DND-41 (cell line): ENCODE data around the gene NRG2.

Source experiments
- ATAC-seq: fragments of 200-7000 bp; cut with Tn5 transposase; 3 replicates; pipeline ENCODE4 v1.9.1; 2021; ENCODE audit warnings: low read depth; ENCODE audit not compliant: insufficient read depth
- DNase-seq: peaks from one replicate; pipeline ENCODE4 v3.0.0-alpha.2; 2020
- H2AFZ ChIP-seq: 2 replicates; pipeline ENCODE4 v1.6.0; 2012; ENCODE audit warnings: low read depth, low read length
- H3K27ac ChIP-seq: 2 replicates; pipeline ENCODE4 v1.5.1; 2012; ENCODE audit warnings: low read length, inconsistent platforms
- H3K27me3 ChIP-seq: fragments of 200-600 bp; sonication (generic); 2 replicates; pipeline ENCODE4 v1.6.0; 2012; ENCODE audit warnings: low read length, mild to moderate bottlenecking, inconsistent platforms; ENCODE audit not compliant: insufficient read depth, poor library complexity
- H3K36me3 ChIP-seq: 2 replicates; pipeline ENCODE4 v1.5.1; 2012; ENCODE audit warnings: low read length, inconsistent platforms; ENCODE audit not compliant: insufficient read depth
- H3K4me1 ChIP-seq: 2 replicates; pipeline ENCODE4 v1.5.1; 2012; ENCODE audit warnings: mild to moderate bottlenecking, low read length; ENCODE audit not compliant: insufficient read depth
- H3K4me2 ChIP-seq: 2 replicates; pipeline ENCODE4 v1.6.0; 2012; ENCODE audit warnings: mild to moderate bottlenecking, moderate library complexity, low read length, inconsistent platforms; ENCODE audit not compliant: insufficient read depth
- H3K4me3 ChIP-seq, 2 experiments: fragments of 200-600 bp in 1 of 2; shearing (Covaris generic) in 1 of 2; 2 replicates each; pipeline ENCODE4 v1.5.1; 2012 to 2016; ENCODE audit warnings: inconsistent platforms in 2 of 2, low read length in 2 of 2, mild to moderate bottlenecking in 2 of 2, low read depth in 1 of 2, moderate library complexity in 1 of 2
- H3K79me2 ChIP-seq: 2 replicates; pipeline ENCODE4 v1.6.0; 2012; ENCODE audit warnings: low read length, inconsistent platforms; ENCODE audit not compliant: insufficient read depth
- H3K9ac ChIP-seq: 2 replicates; pipeline ENCODE4 v1.6.0; 2012; ENCODE audit warnings: low read depth, mild to moderate bottlenecking, inconsistent platforms, low read length, moderate library complexity
- H3K9me3 ChIP-seq: 2 replicates; pipeline ENCODE4 v1.5.1; 2012; ENCODE audit warnings: low read length, moderate library complexity, mild to moderate bottlenecking, inconsistent platforms; ENCODE audit not compliant: insufficient read depth, severe bottlenecking
- H4K20me1 ChIP-seq: 2 replicates; pipeline ENCODE4 v1.6.0; 2012; ENCODE audit warnings: low read length; ENCODE audit not compliant: insufficient read depth
- EZH2 ChIP-seq: IDR thresholded peaks from 3 replicates; pipeline ENCODE4 v1.6.1; 2012; ENCODE audit warnings: borderline replicate concordance, low read depth, mild to moderate bottlenecking, moderate library complexity, low read length, inconsistent platforms; ENCODE audit not compliant: severe bottlenecking
- TF ChIP-seq, protein P1 (sequence below): IDR thresholded peaks from 2 replicates; pipeline ENCODE4 v1.5.1; 2012; ENCODE audit warnings: borderline replicate concordance, low read length, moderate library complexity, mild to moderate bottlenecking; ENCODE audit not compliant: poor library complexity, severe bottlenecking; ENCODE audit errors: extremely low read depth

Gene NRG2

DNA sequence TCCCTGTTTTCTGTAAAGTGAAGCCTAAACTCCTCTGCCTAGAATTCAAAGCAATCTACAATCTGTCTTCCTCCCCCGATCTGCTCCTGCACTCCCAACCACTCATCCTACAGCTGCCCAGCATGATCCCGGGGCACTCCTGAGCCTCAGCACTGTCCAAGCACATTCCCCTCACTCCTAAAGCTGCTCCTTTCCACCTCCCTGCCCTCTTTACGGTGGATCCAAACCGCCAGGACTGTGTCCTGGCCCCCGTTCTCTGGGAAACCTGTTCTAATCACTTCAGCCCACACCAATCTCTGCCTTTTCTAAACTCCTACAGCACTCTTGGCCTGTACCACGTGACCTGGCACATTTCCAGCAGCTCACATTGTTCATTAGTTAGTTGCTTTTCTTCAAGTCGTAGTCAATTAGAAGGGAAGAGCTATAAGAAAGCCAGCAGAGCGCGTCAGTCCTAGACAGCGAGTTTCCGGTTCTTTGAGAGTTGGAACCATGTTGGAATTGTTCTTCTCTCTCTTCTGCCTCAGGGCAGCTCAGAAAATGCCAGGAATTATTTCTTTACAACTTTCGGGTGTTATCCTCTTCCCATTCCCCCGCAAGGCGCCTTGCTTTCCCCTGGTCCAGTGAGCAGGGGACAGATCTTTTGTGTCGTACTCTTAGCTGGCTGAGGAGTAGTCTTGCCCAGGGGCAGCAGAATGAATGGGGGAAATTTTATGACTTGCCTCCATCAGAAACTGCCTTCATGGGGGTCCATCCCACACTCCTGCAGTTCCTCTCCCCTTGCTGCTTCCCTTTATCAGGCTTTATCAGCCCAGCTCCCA is 60.7 kb downstream of the NRG2 start:
- ATAC-seq (no peak), DNase-seq (no peak)
- H3K9me3 ChIP-seq = no peaks in the 10 kb centered on the region
- peaks cover 25% of the 10 kb centered on the region for H3K27me3 ChIP-seq
- H3K9ac ChIP-seq = no peak overlapping the region
- H3K4me2 ChIP-seq = no peak overlapping the region
- H4K20me1 ChIP-seq = no peaks in the 10 kb centered on the region
- no peak for TF ChIP-seq EZH2
- TF ChIP-seq, protein P1, sequence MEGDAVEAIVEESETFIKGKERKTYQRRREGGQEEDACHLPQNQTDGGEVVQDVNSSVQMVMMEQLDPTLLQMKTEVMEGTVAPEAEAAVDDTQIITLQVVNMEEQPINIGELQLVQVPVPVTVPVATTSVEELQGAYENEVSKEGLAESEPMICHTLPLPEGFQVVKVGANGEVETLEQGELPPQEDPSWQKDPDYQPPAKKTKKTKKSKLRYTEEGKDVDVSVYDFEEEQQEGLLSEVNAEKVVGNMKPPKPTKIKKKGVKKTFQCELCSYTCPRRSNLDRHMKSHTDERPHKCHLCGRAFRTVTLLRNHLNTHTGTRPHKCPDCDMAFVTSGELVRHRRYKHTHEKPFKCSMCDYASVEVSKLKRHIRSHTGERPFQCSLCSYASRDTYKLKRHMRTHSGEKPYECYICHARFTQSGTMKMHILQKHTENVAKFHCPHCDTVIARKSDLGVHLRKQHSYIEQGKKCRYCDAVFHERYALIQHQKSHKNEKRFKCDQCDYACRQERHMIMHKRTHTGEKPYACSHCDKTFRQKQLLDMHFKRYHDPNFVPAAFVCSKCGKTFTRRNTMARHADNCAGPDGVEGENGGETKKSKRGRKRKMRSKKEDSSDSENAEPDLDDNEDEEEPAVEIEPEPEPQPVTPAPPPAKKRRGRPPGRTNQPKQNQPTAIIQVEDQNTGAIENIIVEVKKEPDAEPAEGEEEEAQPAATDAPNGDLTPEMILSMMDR = no peak
- H2AFZ ChIP-seq = no peak overlapping the region
- no peaks in the 10 kb centered on the region for H3K79me2 ChIP-seq
- no peak overlapping the region for H3K4me3 ChIP-seq
- H3K27ac ChIP-seq = no peak overlapping the region
- H3K4me1 ChIP-seq = no peaks in the 10 kb centered on the region
- no peaks in the 10 kb centered on the region for H3K36me3 ChIP-seq

DNA sequence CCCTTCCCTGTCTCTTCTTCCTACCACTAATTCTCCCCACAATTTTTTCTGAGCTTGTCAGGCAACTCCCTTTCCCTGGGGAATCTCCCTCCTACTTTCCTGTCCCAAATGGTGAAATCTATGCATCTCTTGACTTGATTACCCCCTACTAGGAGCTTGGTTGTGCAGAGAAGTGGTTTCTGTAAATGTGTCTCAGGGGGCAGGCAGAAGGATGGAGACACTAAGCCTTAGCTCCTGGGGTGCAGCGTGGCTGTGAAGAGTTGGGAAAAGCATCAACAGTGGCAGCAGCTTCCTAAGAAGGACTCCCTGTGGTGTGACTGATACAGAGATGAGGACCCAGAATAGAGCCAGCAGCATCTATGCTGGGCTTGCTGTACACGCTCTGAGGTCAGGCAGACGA is 62.3 kb downstream of the NRG2 start:
- Histone ChIP-seq H3K27me3 (peaks cover 25% of the 10 kb centered on the region), H3K4me2 (no peak overlapping the region), H3K4me1 (no peaks in the 10 kb centered on the region), H4K20me1 (no peaks in the 10 kb centered on the region), H3K36me3 (no peaks in the 10 kb centered on the region), H3K79me2 (no peaks in the 10 kb centered on the region), H3K9ac (no peak overlapping the region), H3K27ac (no peak overlapping the region), H3K4me3 (no peak overlapping the region), H2AFZ (no peak overlapping the region), H3K9me3 (no peaks in the 10 kb centered on the region)
- TF ChIP-seq, protein P1 = no peak
- TF ChIP-seq EZH2 = no peak
- ATAC-seq (no peak), DNase-seq (no peak)

DNA sequence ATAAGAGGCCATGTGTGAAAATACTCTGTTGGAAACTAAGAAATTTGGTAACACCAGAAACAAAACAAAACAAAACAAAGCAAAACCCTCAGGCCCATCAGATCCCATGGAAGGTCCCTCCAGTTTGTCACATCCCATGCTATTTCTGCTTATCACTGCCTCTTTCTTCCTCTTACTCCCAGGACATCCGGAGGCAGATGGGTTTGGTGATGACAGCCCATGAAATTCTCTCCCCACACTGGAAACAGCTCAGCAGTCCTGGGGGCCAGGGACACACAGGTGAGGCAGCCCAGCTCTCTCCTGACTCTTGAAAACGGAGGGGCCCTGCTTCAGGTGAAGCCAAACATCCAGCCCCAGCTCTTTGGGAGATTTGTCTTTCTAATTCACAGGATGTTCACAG is 63.2 kb downstream of the NRG2 start:
- no peaks in the 10 kb centered on the region for H4K20me1 ChIP-seq
- no peaks in the 10 kb centered on the region for H3K36me3 ChIP-seq
- H3K9ac ChIP-seq = no peak overlapping the region
- no peak overlapping the region for H3K27ac ChIP-seq
- H3K4me3 ChIP-seq = no peak overlapping the region
- no peak for ATAC-seq
- TF ChIP-seq EZH2 = no peak
- TF ChIP-seq, protein P1 = no peak
- H3K4me1 ChIP-seq = no peaks in the 10 kb centered on the region
- no peaks in the 10 kb centered on the region for H3K79me2 ChIP-seq
- no peaks in the 10 kb centered on the region for H3K9me3 ChIP-seq
- H3K4me2 ChIP-seq = no peak overlapping the region
- H3K27me3 ChIP-seq = peaks cover 25% of the 10 kb centered on the region
- no peak overlapping the region for H2AFZ ChIP-seq
- DNase-seq = no peak
